ENCODE data around the gene IMMP2L.

DNA sequence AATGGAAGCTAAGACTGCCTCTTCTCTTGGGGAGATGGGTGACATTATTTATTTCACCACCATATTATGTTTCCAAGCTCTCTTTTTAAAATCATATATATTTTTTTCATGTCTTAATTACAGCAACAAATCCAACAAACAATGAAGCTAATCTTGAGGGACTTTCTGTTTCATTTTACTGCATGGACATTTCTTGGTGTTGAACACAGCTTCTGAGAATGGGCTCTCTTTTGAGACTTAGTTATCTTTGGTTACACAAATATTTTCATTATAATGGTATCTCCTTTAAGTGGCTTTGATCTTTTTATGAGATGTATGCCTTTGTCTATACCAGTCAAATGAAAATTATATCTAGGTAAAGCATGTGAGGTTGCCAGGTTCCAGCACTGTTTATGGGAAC lies 681.3 kb downstream of the IMMP2L start:
- no peak for TF ChIP-seq MAX (IDR thresholded peaks at IDR 0.05)
- TF ChIP-seq, protein P1, sequence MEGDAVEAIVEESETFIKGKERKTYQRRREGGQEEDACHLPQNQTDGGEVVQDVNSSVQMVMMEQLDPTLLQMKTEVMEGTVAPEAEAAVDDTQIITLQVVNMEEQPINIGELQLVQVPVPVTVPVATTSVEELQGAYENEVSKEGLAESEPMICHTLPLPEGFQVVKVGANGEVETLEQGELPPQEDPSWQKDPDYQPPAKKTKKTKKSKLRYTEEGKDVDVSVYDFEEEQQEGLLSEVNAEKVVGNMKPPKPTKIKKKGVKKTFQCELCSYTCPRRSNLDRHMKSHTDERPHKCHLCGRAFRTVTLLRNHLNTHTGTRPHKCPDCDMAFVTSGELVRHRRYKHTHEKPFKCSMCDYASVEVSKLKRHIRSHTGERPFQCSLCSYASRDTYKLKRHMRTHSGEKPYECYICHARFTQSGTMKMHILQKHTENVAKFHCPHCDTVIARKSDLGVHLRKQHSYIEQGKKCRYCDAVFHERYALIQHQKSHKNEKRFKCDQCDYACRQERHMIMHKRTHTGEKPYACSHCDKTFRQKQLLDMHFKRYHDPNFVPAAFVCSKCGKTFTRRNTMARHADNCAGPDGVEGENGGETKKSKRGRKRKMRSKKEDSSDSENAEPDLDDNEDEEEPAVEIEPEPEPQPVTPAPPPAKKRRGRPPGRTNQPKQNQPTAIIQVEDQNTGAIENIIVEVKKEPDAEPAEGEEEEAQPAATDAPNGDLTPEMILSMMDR (IDR thresholded peaks at IDR 0.05; ENCODE audit: low read depth, low read length, missing input control) = no peak
- no peak for TF ChIP-seq ATF3 (IDR thresholded peaks at IDR 0.05)
- no peak for TF ChIP-seq REST (IDR thresholded peaks at IDR 0.05)
- TF ChIP-seq EGR1 (IDR thresholded peaks at IDR 0.05; ENCODE audit: low read depth in 2 of 2) = no peak
- no peak for TF ChIP-seq ZBTB33 (IDR thresholded peaks at IDR 0.05)
- no peak for TF ChIP-seq SP1 (IDR thresholded peaks at IDR 0.05)
- no peak for TF ChIP-seq JUND (IDR thresholded peaks at IDR 0.05)
- no peak for TF ChIP-seq TAF1 (conservative IDR thresholded peaks at IDR 0.05)
- TF ChIP-seq YY1 (IDR thresholded peaks at IDR 0.05) = no peak
- TF ChIP-seq FOXA1 (IDR thresholded peaks at IDR 0.05) = no peak

All from liver (tissue), 3 donors.